ENCODE data around the gene BCR. TPM values are rescaled to one million over a fixed set of nuclear protein-coding genes. Genes with fewer than 3 reads are reported as not detected.

BCR gene
- total RNA-seq, 1 donor = 28.6 TPM

DNA sequence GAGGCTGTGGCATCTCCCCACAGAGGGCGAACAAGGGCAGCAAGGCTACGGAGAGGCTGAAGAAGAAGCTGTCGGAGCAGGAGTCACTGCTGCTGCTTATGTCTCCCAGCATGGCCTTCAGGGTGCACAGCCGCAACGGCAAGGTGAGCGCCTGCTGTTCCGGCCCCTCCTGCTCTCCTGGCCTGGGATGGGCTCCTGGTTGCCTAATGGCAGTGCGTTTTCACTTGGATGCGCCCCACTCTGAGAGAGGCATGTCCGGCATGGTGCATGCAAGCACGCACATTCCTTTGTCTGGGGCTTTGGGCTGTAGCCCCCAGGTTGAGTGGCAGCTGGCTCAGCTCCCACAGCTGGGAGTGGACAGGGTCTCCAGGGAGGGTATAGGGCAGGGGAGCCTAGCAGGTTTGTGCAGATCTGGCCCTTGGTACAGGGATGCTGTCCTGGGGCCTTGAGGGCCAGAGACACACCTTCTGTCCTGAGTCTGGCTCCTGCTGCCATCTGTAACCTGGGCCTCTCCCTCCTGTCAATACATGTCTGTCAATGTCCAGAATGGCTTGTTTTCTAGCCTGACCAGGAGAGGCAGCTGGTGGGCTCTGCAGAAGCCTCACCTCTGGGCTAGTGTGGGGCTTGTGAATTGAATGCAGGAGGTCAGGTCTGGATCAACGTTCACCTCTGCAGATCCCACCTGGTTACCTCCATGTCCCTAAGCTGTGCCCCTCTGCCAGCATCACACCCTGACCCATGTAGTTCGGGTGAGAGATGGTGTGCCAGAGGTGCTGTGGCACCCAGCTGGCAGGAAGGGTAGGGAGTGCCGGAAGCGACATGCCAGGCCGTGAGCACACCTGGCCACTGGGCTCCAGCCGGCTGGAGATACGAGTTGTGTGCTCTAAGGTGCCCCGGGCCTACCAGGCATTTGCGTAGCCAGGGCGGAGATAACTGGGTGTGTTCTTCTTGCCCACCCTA is 107.1 kb downstream of the BCR start:
- DNase-seq (ENCODE audit: insufficient read length, low spot score, missing footprints) = peak; percentile 85
- no peaks in the 10 kb centered on the region for H3K27me3 ChIP-seq (ENCODE audit: insufficient read depth, low read length)
- H3K4me3 ChIP-seq (ENCODE audit: insufficient read depth, low read length) = no peak overlapping the region
- TF ChIP-seq CTCF (IDR thresholded peaks at IDR 0.05; ENCODE audit: extremely low read depth, low read depth, low read length) = no peak
- no peaks in the 10 kb centered on the region for H3K79me2 ChIP-seq (ENCODE audit: insufficient read depth, low read length)
- H4K20me1 ChIP-seq (ENCODE audit: insufficient read depth, low read length) = peaks cover 3% of the 10 kb centered on the region
- no peak overlapping the region for H2AFZ ChIP-seq (ENCODE audit: low read length)
- no peak overlapping the region for H3K27ac ChIP-seq (ENCODE audit: low read depth, low read length)
- no peaks in the 10 kb centered on the region for H3K9me3 ChIP-seq (ENCODE audit: low read depth, low read length)
- H3K36me3 ChIP-seq (ENCODE audit: insufficient read depth, low read length) = peaks cover 20% of the 10 kb centered on the region
- no peaks in the 10 kb centered on the region for H3K4me1 ChIP-seq (ENCODE audit: insufficient read depth, low read length)
- no peak overlapping the region for H3K4me2 ChIP-seq (ENCODE audit: insufficient read depth, low read length)

GRCh38 chr22:23288301-23289129 is 108.2 kb downstream of the BCR start:
- H3K9me3 ChIP-seq (ENCODE audit: low read depth, low read length) = no peaks in the 10 kb centered on the region

GRCh38 chr22:23289130-23289503 is 108.8 kb downstream of the BCR start:
- no peaks in the 10 kb centered on the region for H3K9me3 ChIP-seq (ENCODE audit: low read depth, low read length)
- no peaks in the 10 kb centered on the region for H3K79me2 ChIP-seq (ENCODE audit: insufficient read depth, low read length)
- H3K27ac ChIP-seq (ENCODE audit: low read depth, low read length) = no peak overlapping the region
- H2AFZ ChIP-seq (ENCODE audit: low read length) = no peak overlapping the region
- peaks cover 3% of the 10 kb centered on the region for H4K20me1 ChIP-seq (ENCODE audit: insufficient read depth, low read length)
- no peaks in the 10 kb centered on the region for H3K27me3 ChIP-seq (ENCODE audit: insufficient read depth, low read length)
- H3K36me3 ChIP-seq (ENCODE audit: insufficient read depth, low read length) = peaks cover 25% of the 10 kb centered on the region
- TF ChIP-seq CTCF (IDR thresholded peaks at IDR 0.05; ENCODE audit: extremely low read depth, low read depth, low read length) = no peak
- no peak overlapping the region for H3K4me2 ChIP-seq (ENCODE audit: insufficient read depth, low read length)
- no peaks in the 10 kb centered on the region for H3K4me1 ChIP-seq (ENCODE audit: insufficient read depth, low read length)
- no peak overlapping the region for H3K4me3 ChIP-seq (ENCODE audit: insufficient read depth, low read length)
- DNase-seq (ENCODE audit: insufficient read length, low spot score, missing footprints) = no peak

More at GRCh38 chr22:23288301-23289129, 108.2 kb downstream of the BCR start:
- no peak for DNase-seq (ENCODE audit: insufficient read length, low spot score, missing footprints)
- H3K27ac ChIP-seq (ENCODE audit: low read depth, low read length) = no peak overlapping the region
- H4K20me1 ChIP-seq (ENCODE audit: insufficient read depth, low read length) = peaks cover 3% of the 10 kb centered on the region
- no peak for TF ChIP-seq CTCF (IDR thresholded peaks at IDR 0.05; ENCODE audit: extremely low read depth, low read depth, low read length)
- H3K4me1 ChIP-seq (ENCODE audit: insufficient read depth, low read length) = no peaks in the 10 kb centered on the region
- no peak overlapping the region for H3K4me2 ChIP-seq (ENCODE audit: insufficient read depth, low read length)
- H3K79me2 ChIP-seq (ENCODE audit: insufficient read depth, low read length) = no peaks in the 10 kb centered on the region
- H3K36me3 ChIP-seq (ENCODE audit: insufficient read depth, low read length) = peaks cover 25% of the 10 kb centered on the region
- H3K4me3 ChIP-seq (ENCODE audit: insufficient read depth, low read length) = no peak overlapping the region
- H3K27me3 ChIP-seq (ENCODE audit: insufficient read depth, low read length) = no peaks in the 10 kb centered on the region
- no peak overlapping the region for H2AFZ ChIP-seq (ENCODE audit: low read length)

Measured in osteoblast (primary cell).